Suprapubic skin (tissue), 4 donors: ENCODE results near the gene MED26. TPM values are rescaled to one million over a fixed set of nuclear protein-coding genes. Genes with fewer than 3 reads are reported as not detected.
A peak's percentile ranks its signal among the peaks of the same experiment; 100 is the strongest.

Source experiments
- DNase-seq, 2 donors: peaks; one replicate each; pipeline ENCODE4 v3.0.0-alpha.2; 2019; ENCODE audit warnings: low spot score in 2 of 2
- H3K27ac ChIP-seq: fragments of 200-600 bp; sonication (generic); one replicate; pipeline ENCODE4 v1.5.1; 2019
- H3K27me3 ChIP-seq: fragments of 200-600 bp; sonication (generic); one replicate; pipeline ENCODE4 v1.5.1; 2019
- H3K36me3 ChIP-seq: fragments of 200-600 bp; sonication (generic); one replicate; pipeline ENCODE4 v1.5.1; 2019
- H3K4me1 ChIP-seq: fragments of 200-600 bp; sonication (generic); one replicate; pipeline ENCODE4 v1.5.1; 2019
- H3K4me3 ChIP-seq: fragments of 200-600 bp; sonication (generic); one replicate; pipeline ENCODE4 v1.5.1; 2019; ENCODE audit warnings: mild to moderate bottlenecking
- H3K9me3 ChIP-seq: fragments of 200-600 bp; sonication (generic); one replicate; pipeline ENCODE4 v1.5.1; 2019
- EP300 ChIP-seq: sonication (generic); formaldehyde crosslinking; IDR thresholded peaks from one replicate; pipeline ENCODE4 v1.6.1; 2017; ENCODE audit warnings: antibody characterized with exemption
- POLR2A ChIP-seq, 2 donors: fragments of 450-650 bp; IDR thresholded peaks; one replicate each; pipeline ENCODE4 v1.6.1; 2017; ENCODE audit warnings: antibody characterized with exemption in 2 of 2, mild to moderate bottlenecking in 2 of 2, moderate library complexity in 2 of 2
- POLR2AphosphoS5 ChIP-seq, 3 donors: sonication (generic); formaldehyde crosslinking; IDR thresholded peaks; one replicate each; pipeline ENCODE4 v1.6.1; 2017; ENCODE audit warnings: antibody characterized with exemption in 3 of 3
- WGBS: methylation state at CpG from one replicate; pipeline ENCODE4 v1.1.5; 2018; 5-methylcytosine and 5-hydroxymethylcytosine counted together
- total RNA-seq, 4 donors: library from RNA; depleted of rRNA; stranded (reverse); fragments of >200 nt; gene quantifications; one replicate each; pipeline ENCODE4 v1.1.0, GENCODE V29; 2016
- TF ChIP-seq, protein P1 (sequence below), 2 donors: fragments of 200-600 bp in 1 of 2; fragments of 450-650 bp in 1 of 2; sonication (generic) in 1 of 2; IDR thresholded peaks; one replicate each; pipeline ENCODE4 v1.5.1; 2016 to 2019; ENCODE audit warnings: antibody characterized with exemption in 2 of 2, mild to moderate bottlenecking in 1 of 2, moderate library complexity in 1 of 2

MED26 gene
- total RNA-seq, 4 donors from 2014 or later: 13.1 to 15.4 (median 14.6) TPM

GRCh38 chr19:16575861-16576689 lies 51.9 kb downstream of the MED26 start:
- 88% methylated on average over 42 of the region's 48 CpGs for WGBS
- H3K27ac ChIP-seq: no peak overlapping the region

DNA sequence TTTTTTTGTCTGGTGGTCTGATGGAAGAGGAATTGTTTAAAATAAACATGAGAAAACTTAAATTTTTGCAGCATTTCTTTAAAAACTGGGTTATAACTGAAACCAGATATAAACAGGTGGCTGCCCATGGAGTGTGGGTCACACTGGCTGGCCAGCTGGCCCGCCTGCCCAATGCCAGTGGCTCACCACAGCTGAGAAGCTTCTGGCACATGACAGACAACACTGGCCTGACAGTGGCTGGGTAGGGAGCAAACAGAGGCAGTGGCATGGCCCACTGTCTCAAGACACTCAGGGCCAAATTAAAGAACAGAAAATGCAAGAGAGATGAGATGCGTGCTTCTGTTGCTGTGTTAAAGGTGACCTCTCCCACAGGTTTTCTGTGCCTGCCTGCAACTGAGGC lies 52.7 kb downstream of the MED26 start:
- no peak overlapping the region for H3K27ac ChIP-seq
- DNase-seq: no peak
- 83% methylated on average over 2 of the region's 2 CpGs for whole genome bisulfite sequencing
- TF ChIP-seq POLR2A (IDR thresholded peaks at IDR 0.05) (no peak), EP300 (no peak), POLR2AphosphoS5 (IDR thresholded peaks at IDR 0.05) (no peak)
- TF ChIP-seq, protein P1, sequence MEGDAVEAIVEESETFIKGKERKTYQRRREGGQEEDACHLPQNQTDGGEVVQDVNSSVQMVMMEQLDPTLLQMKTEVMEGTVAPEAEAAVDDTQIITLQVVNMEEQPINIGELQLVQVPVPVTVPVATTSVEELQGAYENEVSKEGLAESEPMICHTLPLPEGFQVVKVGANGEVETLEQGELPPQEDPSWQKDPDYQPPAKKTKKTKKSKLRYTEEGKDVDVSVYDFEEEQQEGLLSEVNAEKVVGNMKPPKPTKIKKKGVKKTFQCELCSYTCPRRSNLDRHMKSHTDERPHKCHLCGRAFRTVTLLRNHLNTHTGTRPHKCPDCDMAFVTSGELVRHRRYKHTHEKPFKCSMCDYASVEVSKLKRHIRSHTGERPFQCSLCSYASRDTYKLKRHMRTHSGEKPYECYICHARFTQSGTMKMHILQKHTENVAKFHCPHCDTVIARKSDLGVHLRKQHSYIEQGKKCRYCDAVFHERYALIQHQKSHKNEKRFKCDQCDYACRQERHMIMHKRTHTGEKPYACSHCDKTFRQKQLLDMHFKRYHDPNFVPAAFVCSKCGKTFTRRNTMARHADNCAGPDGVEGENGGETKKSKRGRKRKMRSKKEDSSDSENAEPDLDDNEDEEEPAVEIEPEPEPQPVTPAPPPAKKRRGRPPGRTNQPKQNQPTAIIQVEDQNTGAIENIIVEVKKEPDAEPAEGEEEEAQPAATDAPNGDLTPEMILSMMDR (IDR thresholded peaks at IDR 0.05): no peak
- peaks cover 50% of the 10 kb centered on the region for H3K4me1 ChIP-seq
- H3K36me3 ChIP-seq: peaks cover 41% of the 10 kb centered on the region
- H3K9me3 ChIP-seq: no peaks in the 10 kb centered on the region
- no peak overlapping the region for H3K4me3 ChIP-seq
- H3K27me3 ChIP-seq: no peaks in the 10 kb centered on the region

More at GRCh38 chr19:16575861-16576689, 51.9 kb downstream of the MED26 start:
- no peak for DNase-seq
- Histone ChIP-seq H3K4me3 (no peak overlapping the region), H3K9me3 (no peaks in the 10 kb centered on the region), H3K27me3 (no peaks in the 10 kb centered on the region), H3K4me1 (peaks cover 49% of the 10 kb centered on the region), H3K36me3 (peaks cover 41% of the 10 kb centered on the region)
- no peak for TF ChIP-seq POLR2A (IDR thresholded peaks at IDR 0.05)
- TF ChIP-seq EP300: no peak
- no peak for TF ChIP-seq POLR2AphosphoS5 (IDR thresholded peaks at IDR 0.05)
- TF ChIP-seq, protein P1 (IDR thresholded peaks at IDR 0.05): no peak

DNA sequence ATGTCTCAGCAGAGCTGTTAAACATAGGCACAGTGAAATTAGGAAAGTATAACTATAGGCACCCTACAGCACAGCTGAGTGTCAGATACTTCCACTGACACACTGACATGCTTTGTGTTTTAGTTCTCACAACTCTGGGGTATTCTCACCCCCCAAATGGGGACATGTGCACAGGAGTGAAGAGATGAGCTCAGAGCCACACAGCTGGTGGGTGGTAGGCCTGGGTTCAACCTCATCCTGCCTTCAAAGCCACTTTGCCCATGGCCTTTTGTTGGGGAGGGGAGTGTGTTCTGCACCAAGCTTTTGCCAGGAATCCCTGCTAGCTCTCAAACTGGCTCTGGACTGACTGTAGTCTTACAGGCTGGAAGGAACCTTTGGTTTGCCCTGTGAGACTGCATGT lies 54.1 kb downstream of the MED26 start:
- peaks cover 54% of the 10 kb centered on the region for H3K4me1 ChIP-seq
- peak overlapping the region; percentile 93 for H3K4me3 ChIP-seq

GRCh38 chr19:16573296-16573695 lies 54.7 kb downstream of the MED26 start:
- no peaks in the 10 kb centered on the region for H3K27me3 ChIP-seq
- DNase-seq: no peak
- TF ChIP-seq, protein P1 (IDR thresholded peaks at IDR 0.05): no peak
- no peaks in the 10 kb centered on the region for H3K9me3 ChIP-seq
- H3K4me3 ChIP-seq: peak overlapping the region; percentile 93
- WGBS: 55% methylated on average over 13 of the region's 13 CpGs
- peaks cover 49% of the 10 kb centered on the region for H3K36me3 ChIP-seq
- peak overlapping the region; percentile 87 for H3K27ac ChIP-seq
- peaks cover 54% of the 10 kb centered on the region for H3K4me1 ChIP-seq

More for the DNA sequence above, 54.1 kb downstream of the MED26 start:
- Histone ChIP-seq H3K27ac (no peak overlapping the region), H3K9me3 (no peaks in the 10 kb centered on the region), H3K27me3 (no peaks in the 10 kb centered on the region), H3K36me3 (peaks cover 48% of the 10 kb centered on the region)
- no peak for TF ChIP-seq POLR2A (IDR thresholded peaks at IDR 0.05)
- TF ChIP-seq, protein P1 (IDR thresholded peaks at IDR 0.05): no peak
- TF ChIP-seq POLR2AphosphoS5 (IDR thresholded peaks at IDR 0.05): no peak
- no peak for TF ChIP-seq EP300
- no peak for DNase-seq

- Histone ChIP-seq H3K27ac (peak within 1 kb of the TSS; percentile 89), H3K36me3 (peaks cover 49% of the 10 kb centered on the region), H3K27me3 (no peaks in the 10 kb centered on the region), H3K4me1 (peaks cover 54% of the 10 kb centered on the region), H3K4me3 (peak within 1 kb of the TSS; percentile 93), H3K9me3 (no peaks in the 10 kb centered on the region)
- peak; percentile 81 to 98 (median 96) for TF ChIP-seq POLR2AphosphoS5 (IDR thresholded peaks at IDR 0.05)
- TF ChIP-seq, protein P1 (IDR thresholded peaks at IDR 0.05): no peak
- TF ChIP-seq POLR2A (IDR thresholded peaks at IDR 0.05): peak in 1 of 2 donors; percentile 58
- DNase-seq: peak; percentile 96 to 97
- WGBS: 0% methylated on average over 22 of the region's 83 CpGs
Observed at GRCh38 chr19:16572332-16573211, 55.4 kb downstream of the MED26 start, which contains the start of gene SLC35E1. Gene SLC35E1, minus strand, starts transcription at chr19:16572415. Its CDS starts 51 bp downstream, at chr19:16572364.
